Measurements from ENCODE around the gene COA1.

The COA1 gene

DNA sequence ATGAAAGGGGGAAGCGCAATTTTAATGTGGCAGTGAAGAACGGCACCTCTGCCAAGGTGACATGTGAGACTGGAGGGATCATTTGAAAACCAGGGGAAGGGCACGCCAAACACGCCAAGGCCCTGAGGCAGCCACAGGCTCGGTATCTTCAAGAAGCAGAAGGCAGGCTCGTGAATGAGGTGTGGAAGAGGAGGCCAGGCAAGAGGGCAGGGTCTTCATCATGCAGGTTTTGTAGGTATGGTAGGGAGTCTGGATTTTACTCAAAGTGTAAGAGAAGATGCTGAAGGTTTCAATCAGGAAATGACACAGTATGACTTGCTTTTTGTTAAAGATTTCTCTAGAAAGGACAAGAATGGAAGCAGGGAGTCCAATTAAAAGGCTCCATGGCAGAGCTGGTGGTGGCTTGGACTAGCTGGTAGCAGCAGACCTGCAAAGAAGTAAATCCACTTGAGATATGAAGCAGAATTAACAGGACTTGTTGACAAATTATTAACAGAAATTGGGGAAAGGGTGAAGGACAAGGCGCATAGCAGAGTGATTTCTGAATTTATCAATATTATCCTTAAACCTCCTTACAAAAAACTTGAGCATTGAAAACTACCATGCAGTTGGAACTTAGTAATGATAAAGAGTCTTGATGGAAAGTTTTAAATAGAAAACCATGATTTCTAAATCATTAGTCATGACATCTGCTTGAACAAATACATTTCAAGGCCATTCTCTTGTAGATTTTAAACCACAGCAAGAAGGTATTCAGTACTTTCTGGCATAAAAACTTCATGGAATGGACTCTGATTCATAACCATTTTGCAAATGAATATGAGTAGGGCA, 70.4 kb downstream of the COA1 start:
- H3K27ac ChIP-seq, result no peak overlapping the region
- TF ChIP-seq, protein P1, sequence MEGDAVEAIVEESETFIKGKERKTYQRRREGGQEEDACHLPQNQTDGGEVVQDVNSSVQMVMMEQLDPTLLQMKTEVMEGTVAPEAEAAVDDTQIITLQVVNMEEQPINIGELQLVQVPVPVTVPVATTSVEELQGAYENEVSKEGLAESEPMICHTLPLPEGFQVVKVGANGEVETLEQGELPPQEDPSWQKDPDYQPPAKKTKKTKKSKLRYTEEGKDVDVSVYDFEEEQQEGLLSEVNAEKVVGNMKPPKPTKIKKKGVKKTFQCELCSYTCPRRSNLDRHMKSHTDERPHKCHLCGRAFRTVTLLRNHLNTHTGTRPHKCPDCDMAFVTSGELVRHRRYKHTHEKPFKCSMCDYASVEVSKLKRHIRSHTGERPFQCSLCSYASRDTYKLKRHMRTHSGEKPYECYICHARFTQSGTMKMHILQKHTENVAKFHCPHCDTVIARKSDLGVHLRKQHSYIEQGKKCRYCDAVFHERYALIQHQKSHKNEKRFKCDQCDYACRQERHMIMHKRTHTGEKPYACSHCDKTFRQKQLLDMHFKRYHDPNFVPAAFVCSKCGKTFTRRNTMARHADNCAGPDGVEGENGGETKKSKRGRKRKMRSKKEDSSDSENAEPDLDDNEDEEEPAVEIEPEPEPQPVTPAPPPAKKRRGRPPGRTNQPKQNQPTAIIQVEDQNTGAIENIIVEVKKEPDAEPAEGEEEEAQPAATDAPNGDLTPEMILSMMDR (conservative IDR thresholded peaks at IDR 0.05), result no peak

DNA sequence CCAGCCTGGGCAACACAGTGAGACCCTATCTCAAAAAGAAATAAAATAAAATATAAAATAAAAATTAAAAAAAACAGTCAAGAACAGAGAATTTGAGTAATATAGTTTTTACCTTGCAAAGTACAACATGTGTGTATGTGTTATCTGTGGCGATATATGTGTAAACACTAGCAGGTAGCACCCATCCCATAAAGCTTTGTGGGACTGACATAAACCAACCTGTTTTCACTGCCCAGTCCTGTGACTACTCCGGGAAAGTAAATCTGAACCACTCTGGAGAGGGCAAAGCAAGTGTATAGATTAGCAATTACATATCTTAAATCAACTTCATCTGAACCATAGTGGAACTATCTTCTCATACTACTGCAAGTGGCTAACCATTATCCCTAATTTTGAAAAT, 72.3 kb downstream of the COA1 start:
- TF ChIP-seq, protein P1 (conservative IDR thresholded peaks at IDR 0.05), result no peak
- no peak overlapping the region for H3K27ac ChIP-seq

GRCh38 chr7:43655584-43655983, 73.7 kb downstream of the COA1 start:
- TF ChIP-seq, protein P1 (conservative IDR thresholded peaks at IDR 0.05), result no peak
- H3K27ac ChIP-seq, result no peak overlapping the region

- H3K27ac ChIP-seq, result no peak overlapping the region
- TF ChIP-seq, protein P1 (conservative IDR thresholded peaks at IDR 0.05), result no peak
Observed at GRCh38 chr7:43653891-43654504, 75.3 kb downstream of the COA1 start.

GRCh38 chr7:43653466-43653865, 75.9 kb downstream of the COA1 start:
- H3K27ac ChIP-seq, result no peak overlapping the region
- TF ChIP-seq, protein P1 (conservative IDR thresholded peaks at IDR 0.05), result no peak

DNA sequence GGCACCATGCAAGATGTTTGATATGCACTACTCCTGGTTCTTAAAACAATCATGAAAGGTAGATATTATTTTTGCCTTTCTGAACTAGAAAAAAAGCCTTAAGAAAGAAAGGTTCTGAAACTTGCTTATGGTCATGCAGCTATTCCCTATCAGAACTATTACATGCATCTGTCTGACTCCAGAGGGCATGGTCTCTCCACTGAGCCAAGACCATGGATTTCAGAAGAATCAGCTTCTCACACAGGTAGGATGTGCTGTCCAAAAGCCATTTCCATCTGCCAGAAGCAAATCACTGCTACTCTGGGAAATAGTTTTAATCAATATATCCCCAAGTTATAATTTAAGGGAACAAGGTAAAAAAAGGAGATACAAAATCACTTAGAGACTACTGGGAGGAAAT, 77.0 kb downstream of the COA1 start:
- no peak overlapping the region for H3K27ac ChIP-seq
- TF ChIP-seq, protein P1 (conservative IDR thresholded peaks at IDR 0.05), result no peak

- TF ChIP-seq, protein P1 (conservative IDR thresholded peaks at IDR 0.05), result no peak
- H3K27ac ChIP-seq, result peak overlapping the region; percentile 49
Observed at GRCh38 chr7:43650457-43651052, 78.8 kb downstream of the COA1 start.
